Measurements from ENCODE around the gene SMYD3. TPM values are rescaled to one million over a fixed set of nuclear protein-coding genes. Genes with fewer than 3 reads are reported as not detected.

The SMYD3 gene
- total and polyA plus RNA-seq, 9 of the 15 experiments (the other 6 are each of a cell fraction or from before 2014, with no cell fraction given), result 128 to 440 (median 197) TPM

- WGBS (ENCODE audit: insufficient coverage, low coverage, missing lambda C conversion rate), result 71% methylated on average over 4 of the region's 4 CpGs
- no peaks in the 10 kb centered on the region for H4K20me1 ChIP-seq (replicated peaks; ENCODE audit: control insufficient read depth, insufficient read depth, low read length)
- DNase-seq (ENCODE audit: extremely low read depth in 1 of 4, low spot score in 3 of 4), result no peak
- no peaks in the 10 kb centered on the region for H3K4me1 ChIP-seq (replicated peaks in 1 of 2; ENCODE audit: control insufficient read depth in 2 of 2, insufficient read depth in 2 of 2, low read length in 2 of 2)
- H3K4me2 ChIP-seq (ENCODE audit: insufficient read depth, low read length), result no peak overlapping the region
- no peak for ATAC-seq
- H3K27ac ChIP-seq (ENCODE audit: extremely low read depth, low read depth, low read length), result no peak overlapping the region
- intact Hi-C loops (cut with micrococcal nuclease) (no loop called here), in situ Hi-C loops (cut with MboI) (no loop called here)
- BruUV-seq (replicated peaks), result no TSS peak
- H3K9me1 ChIP-seq (ENCODE audit: control insufficient read depth, insufficient read depth, low read length), result no peaks in the 10 kb centered on the region
- H3K9ac ChIP-seq (ENCODE audit: insufficient read depth in 1 of 2, low read depth in 2 of 2, low read length in 2 of 2), result no peak overlapping the region
- ChIA-PET POLR2A (interaction anchor here (1.6 to 2.3 kb wide), 2 partner anchors 9 to 15 kb away, joined by 5 to 12 read pairs; partner anchors contain the start of gene TFB2M), CTCF (ENCODE audit: low intra/inter-chr PET ratio) (interaction anchor here (0.7 kb wide), 1 partner anchor 160 kb away, joined by 3 read pairs; no protein-coding TSS in a partner anchor)
- no peak overlapping the region for H3K4me3 ChIP-seq
- H3K27me3 ChIP-seq (ENCODE audit: control insufficient read depth in 2 of 2, insufficient read depth in 2 of 2, low read length in 2 of 2), result no peaks in the 10 kb centered on the region
- H2AFZ ChIP-seq (ENCODE audit: low read depth, low read length), result no peak overlapping the region
- peaks cover 21% of the 10 kb centered on the region; the same call in 2 of the 3 replicates for H3K79me2 ChIP-seq (ENCODE audit: control insufficient read depth, insufficient read depth, low read length)
- H3K36me3 ChIP-seq (ENCODE audit: control insufficient read depth, insufficient read depth, low read length), result peaks cover 87% of the 10 kb centered on the region
- TF ChIP-seq GATA2 (CRISPR knock-in tag; IDR thresholded peaks at IDR 0.05) (no peak), PHF8 (IDR thresholded peaks at IDR 0.05; ENCODE audit: borderline replicate concordance, low read length) (no peak), ZNF12 (CRISPR knock-in tag; IDR thresholded peaks at IDR 0.05) (no peak), CHD4 (IDR thresholded peaks at IDR 0.05; ENCODE audit: insufficient read depth, insufficient replicate concordance, low read depth, low read length, poor library complexity, severe bottlenecking) (no peak), ZNF263 (CRISPR knock-in tag; IDR thresholded peaks at IDR 0.05; ENCODE audit: borderline replicate concordance) (no peak), EP300 (IDR thresholded peaks at IDR 0.05; ENCODE audit: low read length) (no peak), CREB1 (IDR thresholded peaks at IDR 0.05) (no peak), CREB1 (CRISPR knock-in tag; IDR thresholded peaks at IDR 0.05) (no peak), KAT8 (IDR thresholded peaks at IDR 0.05; ENCODE audit: low read depth) (no peak), SNAPC5 (CRISPR knock-in tag; IDR thresholded peaks at IDR 0.05) (no peak), RBM25 (IDR thresholded peaks at IDR 0.05; ENCODE audit: low read depth, low read length, severe bottlenecking) (no peak), FOXP1 (CRISPR knock-in tag; IDR thresholded peaks at IDR 0.05) (no peak), SP1 (CRISPR knock-in tag; IDR thresholded peaks at IDR 0.05) (no peak), TBP (optimal IDR thresholded peaks at IDR 0.05; ENCODE audit: low read depth, low read length) (no peak), TFAM (CRISPR knock-in tag; conservative IDR thresholded peaks at IDR 0.05) (no peak), FOXJ3 (CRISPR knock-in tag; IDR thresholded peaks at IDR 0.05) (no peak), BRF2 (IDR thresholded peaks at IDR 0.05; ENCODE audit: borderline replicate concordance, insufficient read depth, insufficient read length) (no peak), FOXM1 (IDR thresholded peaks at IDR 0.05; ENCODE audit: low read depth) (no peak), FOXM1 (CRISPR knock-in tag; IDR thresholded peaks at IDR 0.05; ENCODE audit: low read depth) (no peak), POLR2H (tag; IDR thresholded peaks at IDR 0.05; ENCODE audit: low read depth) (no peak), CEBPB (tag; IDR thresholded peaks at IDR 0.05) (no peak)
- TF ChIP-seq, protein P1, sequence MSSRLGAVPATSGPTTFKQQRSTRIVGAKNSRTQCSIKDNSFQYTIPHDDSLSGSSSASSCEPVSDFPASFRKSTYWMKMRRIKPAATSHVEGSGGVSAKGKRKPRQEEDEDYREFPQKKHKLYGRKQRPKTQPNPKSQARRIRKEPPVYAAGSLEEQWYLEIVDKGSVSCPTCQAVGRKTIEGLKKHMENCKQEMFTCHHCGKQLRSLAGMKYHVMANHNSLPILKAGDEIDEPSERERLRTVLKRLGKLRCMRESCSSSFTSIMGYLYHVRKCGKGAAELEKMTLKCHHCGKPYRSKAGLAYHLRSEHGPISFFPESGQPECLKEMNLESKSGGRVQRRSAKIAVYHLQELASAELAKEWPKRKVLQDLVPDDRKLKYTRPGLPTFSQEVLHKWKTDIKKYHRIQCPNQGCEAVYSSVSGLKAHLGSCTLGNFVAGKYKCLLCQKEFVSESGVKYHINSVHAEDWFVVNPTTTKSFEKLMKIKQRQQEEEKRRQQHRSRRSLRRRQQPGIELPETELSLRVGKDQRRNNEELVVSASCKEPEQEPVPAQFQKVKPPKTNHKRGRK (tag; IDR thresholded peaks at IDR 0.05), result no peak
- no peak for FAIRE-seq
- no peaks in the 10 kb centered on the region for H3K9me3 ChIP-seq (replicated peaks; ENCODE audit: control insufficient read depth, insufficient read depth, low read depth, low read length)
Observed at GRCh38 chr1:246549665-246550064, 42.6 kb upstream of the SMYD3 start.

Data from K562 (cell line).